ENCODE data around the gene VCPKMT. TPM values are rescaled to one million over a fixed set of nuclear protein-coding genes. Genes with fewer than 3 reads are reported as not detected.

The VCPKMT gene
- total RNA-seq, 3 donors from 2014 or later (not counting 1 experiment from before 2014, with no cell fraction given), result 19.4 to 23.9 (median 21.8) TPM

GRCh38 chr14:50100805-50101204, 15.6 kb downstream of the VCPKMT start:
- H3K4me1 Mint-ChIP-seq, result peaks cover 29 to 32% of the 10 kb centered on the region in 2 donors
- Histone ChIP-seq H3K9me3 (ENCODE audit: control insufficient read depth, insufficient read depth, low read length) (no peaks in the 10 kb centered on the region), H3K27ac (ENCODE audit: low read length) (no peak overlapping the region), H3K27me3 (ENCODE audit: control insufficient read depth, insufficient read depth, low read length) (no peaks in the 10 kb centered on the region), H3K4me3 (ENCODE audit: low read length) (no peak overlapping the region), H3K4me1 (ENCODE audit: control insufficient read depth, insufficient read depth, low read length) (peaks cover 14% of the 10 kb centered on the region), H3K36me3 (ENCODE audit: control insufficient read depth, insufficient read depth, low read length) (peaks cover 3% of the 10 kb centered on the region)
- no peak for TF ChIP-seq CTCF (IDR thresholded peaks at IDR 0.05)
- WGBS (ENCODE audit: insufficient coverage), result 96% methylated on average over 2 of the region's 2 CpGs
- no peak for ATAC-seq
- no peaks in the 10 kb centered on the region for H3K27me3 Mint-ChIP-seq (ENCODE audit: low read depth in 2 of 2)
- no peak overlapping the region for H3K4me3 Mint-ChIP-seq
- peak overlapping the region in 1 of 2 donors; percentile 13 for H3K27ac Mint-ChIP-seq
- no peak for DNase-seq
- peaks cover 0 to 2% of the 10 kb centered on the region in 2 donors for H3K9me3 Mint-ChIP-seq
- no peaks in the 10 kb centered on the region for H3K36me3 Mint-ChIP-seq
- intact Hi-C loops (cut with micrococcal nuclease), result no loop called here

GRCh38 chr14:50099335-50099734, 17.0 kb downstream of the VCPKMT start:
- H3K9me3 Mint-ChIP-seq, result peaks cover 0 to 4% of the 10 kb centered on the region in 2 donors
- peak overlapping the region; percentile 13 to 17 for H3K27ac Mint-ChIP-seq
- DNase-seq (no peak), ATAC-seq (no peak)
- 80% methylated on average over 4 of the region's 4 CpGs for WGBS (ENCODE audit: insufficient coverage)
- no peak overlapping the region for H3K4me3 Mint-ChIP-seq
- H3K4me1 ChIP-seq (ENCODE audit: control insufficient read depth, insufficient read depth, low read length), result peaks cover 22% of the 10 kb centered on the region
- TF ChIP-seq CTCF (IDR thresholded peaks at IDR 0.05), result no peak
- H3K27ac ChIP-seq (ENCODE audit: low read length), result no peak overlapping the region
- H3K36me3 ChIP-seq (ENCODE audit: control insufficient read depth, insufficient read depth, low read length), result peaks cover 3% of the 10 kb centered on the region
- intact Hi-C loops (cut with micrococcal nuclease), result no loop called here
- no peaks in the 10 kb centered on the region for H3K27me3 ChIP-seq (ENCODE audit: control insufficient read depth, insufficient read depth, low read length)
- no peak overlapping the region for H3K4me3 ChIP-seq (ENCODE audit: low read length)
- no peaks in the 10 kb centered on the region for H3K9me3 ChIP-seq (ENCODE audit: control insufficient read depth, insufficient read depth, low read length)
- H3K4me1 Mint-ChIP-seq, result peaks cover 32 to 37% of the 10 kb centered on the region in 2 donors
- no peaks in the 10 kb centered on the region for H3K36me3 Mint-ChIP-seq
- H3K27me3 Mint-ChIP-seq (ENCODE audit: low read depth in 2 of 2), result no peaks in the 10 kb centered on the region

GRCh38 chr14:50095895-50096294, 20.5 kb downstream of the VCPKMT start:
- ATAC-seq (peak; percentile 71 to 82 (median 76)), DNase-seq (peak in 1 of 2 donors; percentile 66)
- WGBS (ENCODE audit: insufficient coverage), result no CpG with 5 or more reads among the region's 1 CpG
- Histone ChIP-seq H3K4me3 (ENCODE audit: low read length) (no peak overlapping the region), H3K27me3 (ENCODE audit: control insufficient read depth, insufficient read depth, low read length) (no peaks in the 10 kb centered on the region), H3K36me3 (ENCODE audit: control insufficient read depth, insufficient read depth, low read length) (no peaks in the 10 kb centered on the region), H3K27ac (ENCODE audit: low read length) (peak overlapping the region; percentile 70), H3K9me3 (ENCODE audit: control insufficient read depth, insufficient read depth, low read length) (no peaks in the 10 kb centered on the region), H3K4me1 (ENCODE audit: control insufficient read depth, insufficient read depth, low read length) (peaks cover 17% of the 10 kb centered on the region)
- peak overlapping the region; percentile 92 to 95 for H3K27ac Mint-ChIP-seq
- no peaks in the 10 kb centered on the region for H3K27me3 Mint-ChIP-seq (ENCODE audit: low read depth in 2 of 2)
- H3K36me3 Mint-ChIP-seq, result no peaks in the 10 kb centered on the region
- intact Hi-C loops (cut with micrococcal nuclease), result no loop called here
- H3K9me3 Mint-ChIP-seq, result peaks cover 0 to 4% of the 10 kb centered on the region in 2 donors
- peak overlapping the region; percentile 82 for H3K4me3 Mint-ChIP-seq
- H3K4me1 Mint-ChIP-seq, result peaks cover 36 to 42% of the 10 kb centered on the region in 2 donors
- no peak for TF ChIP-seq CTCF (IDR thresholded peaks at IDR 0.05)
